ENCODE results near the gene TAF10.

DNA sequence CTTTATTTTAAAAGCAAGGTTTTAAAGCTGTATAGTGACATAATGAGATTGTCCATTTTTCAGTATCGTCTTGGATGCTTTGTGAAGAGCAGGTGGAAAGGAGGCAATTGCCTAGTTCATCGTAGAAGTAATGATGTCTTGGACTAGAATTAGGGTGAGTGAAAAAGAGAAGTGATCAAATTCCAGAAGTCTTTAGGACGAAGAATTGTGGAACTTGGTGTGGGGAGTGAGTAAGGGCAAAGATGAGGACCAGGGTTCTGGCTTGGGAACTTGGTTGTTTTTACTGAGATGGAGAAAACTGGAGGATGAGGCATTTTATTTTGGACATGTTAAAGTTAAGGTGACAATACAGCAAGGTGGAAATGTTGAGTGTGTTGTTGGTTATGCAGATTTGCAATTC is 7.2 kb downstream of the TAF10 start:
- no peak for TF ChIP-seq EZH2 (IDR thresholded peaks at IDR 0.05; ENCODE audit: low read depth)
- TF ChIP-seq, protein P1, sequence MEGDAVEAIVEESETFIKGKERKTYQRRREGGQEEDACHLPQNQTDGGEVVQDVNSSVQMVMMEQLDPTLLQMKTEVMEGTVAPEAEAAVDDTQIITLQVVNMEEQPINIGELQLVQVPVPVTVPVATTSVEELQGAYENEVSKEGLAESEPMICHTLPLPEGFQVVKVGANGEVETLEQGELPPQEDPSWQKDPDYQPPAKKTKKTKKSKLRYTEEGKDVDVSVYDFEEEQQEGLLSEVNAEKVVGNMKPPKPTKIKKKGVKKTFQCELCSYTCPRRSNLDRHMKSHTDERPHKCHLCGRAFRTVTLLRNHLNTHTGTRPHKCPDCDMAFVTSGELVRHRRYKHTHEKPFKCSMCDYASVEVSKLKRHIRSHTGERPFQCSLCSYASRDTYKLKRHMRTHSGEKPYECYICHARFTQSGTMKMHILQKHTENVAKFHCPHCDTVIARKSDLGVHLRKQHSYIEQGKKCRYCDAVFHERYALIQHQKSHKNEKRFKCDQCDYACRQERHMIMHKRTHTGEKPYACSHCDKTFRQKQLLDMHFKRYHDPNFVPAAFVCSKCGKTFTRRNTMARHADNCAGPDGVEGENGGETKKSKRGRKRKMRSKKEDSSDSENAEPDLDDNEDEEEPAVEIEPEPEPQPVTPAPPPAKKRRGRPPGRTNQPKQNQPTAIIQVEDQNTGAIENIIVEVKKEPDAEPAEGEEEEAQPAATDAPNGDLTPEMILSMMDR (conservative IDR thresholded peaks at IDR 0.05), result no peak

All from PC-9 (cell line).